ENCODE data around the gene MCM3.

Gene MCM3

GRCh38 chr6:52255434-52255833, 29.1 kb downstream of the MCM3 start:
- TF ChIP-seq CTCF (IDR thresholded peaks at IDR 0.05; ENCODE audit: control insufficient read depth, insufficient read depth, low read depth, low read length, missing control alignments): no peak
- DNase-seq (ENCODE audit: low read depth): no peak
- no peak overlapping the region for H3K4me3 ChIP-seq (ENCODE audit: control insufficient read depth, low read depth, low read length)

GRCh38 chr6:52254731-52255378, 29.7 kb downstream of the MCM3 start:
- DNase-seq (ENCODE audit: low read depth): no peak
- no peak for TF ChIP-seq CTCF (IDR thresholded peaks at IDR 0.05; ENCODE audit: control insufficient read depth, insufficient read depth, low read depth, low read length, missing control alignments)
- no peak overlapping the region for H3K4me3 ChIP-seq (ENCODE audit: control insufficient read depth, low read depth, low read length)

- no peak for DNase-seq (ENCODE audit: low read depth)
- H3K4me3 ChIP-seq (ENCODE audit: control insufficient read depth, low read depth, low read length): no peak overlapping the region
- no peak for TF ChIP-seq CTCF (IDR thresholded peaks at IDR 0.05; ENCODE audit: control insufficient read depth, insufficient read depth, low read depth, low read length, missing control alignments)
Observed at GRCh38 chr6:52253494-52253893, 31.0 kb downstream of the MCM3 start.

- no peak for DNase-seq (ENCODE audit: low read depth)
- TF ChIP-seq CTCF (IDR thresholded peaks at IDR 0.05; ENCODE audit: control insufficient read depth, insufficient read depth, low read depth, low read length, missing control alignments): no peak
- H3K4me3 ChIP-seq (ENCODE audit: control insufficient read depth, low read depth, low read length): no peak overlapping the region
Observed at GRCh38 chr6:52251113-52251512, 33.4 kb downstream of the MCM3 start.

- no peak overlapping the region for H3K4me3 ChIP-seq (ENCODE audit: control insufficient read depth, low read depth, low read length)
- no peak for TF ChIP-seq CTCF (IDR thresholded peaks at IDR 0.05; ENCODE audit: control insufficient read depth, insufficient read depth, low read depth, low read length, missing control alignments)
- DNase-seq (ENCODE audit: low read depth): no peak
Observed at GRCh38 chr6:52249078-52249477, 35.5 kb downstream of the MCM3 start.

GRCh38 chr6:52245425-52245824, 39.1 kb downstream of the MCM3 start:
- no peak overlapping the region for H3K4me3 ChIP-seq (ENCODE audit: control insufficient read depth, low read depth, low read length)
- no peak for TF ChIP-seq CTCF (IDR thresholded peaks at IDR 0.05; ENCODE audit: control insufficient read depth, insufficient read depth, low read depth, low read length, missing control alignments)
- DNase-seq (ENCODE audit: low read depth): no peak

GRCh38 chr6:52244400-52244799, 40.1 kb downstream of the MCM3 start, which contains the start of gene IL17F:
TSS of gene IL17F (minus strand) at chr6:52244500. CDS start at chr6:52244429, 71 bp downstream.
- no peak for TF ChIP-seq CTCF (IDR thresholded peaks at IDR 0.05; ENCODE audit: control insufficient read depth, insufficient read depth, low read depth, low read length, missing control alignments)
- H3K4me3 ChIP-seq (ENCODE audit: control insufficient read depth, low read depth, low read length): no peak within 1 kb of the TSS
- DNase-seq (ENCODE audit: low read depth): no peak

Measured in AG09309 (cell line).